IMR-90 (cell line): Measurements from ENCODE around the gene FBLIM1. TPM values are rescaled to one million over a fixed set of nuclear protein-coding genes. Genes with fewer than 3 reads are reported as not detected.
A peak's percentile ranks its signal among the peaks of the same experiment; 100 is the strongest.

Experiments
- ATAC-seq: fragments of 200-7000 bp; cut with Tn5 transposase; 2 replicates; pipeline ENCODE4 v1.9.1; 2020; ENCODE audit warnings: low read depth, mild to moderate bottlenecking, moderate library complexity
- BruUV-seq: library from RNA; stranded (reverse); fragments of 400-500 nt; replicated peaks from 2 replicates; lab custom pipeline; 2021; lab: Mats Ljungman, UMichigan
- CTCF ChIA-PET: fragments of 300-600 bp; formaldehyde crosslinking; extraction: SDS; loops from one replicate; lab custom pipeline; 2021; ENCODE audit warnings: antibody characterized with exemption; lab: Yijun Ruan, JAX
- POLR2A ChIA-PET: fragments of 300-600 bp; sonication (Branson Sonifier 250); formaldehyde crosslinking; loops from one replicate; lab custom pipeline; 2022; ENCODE audit warnings: antibody characterized with exemption; ENCODE audit not compliant: unreplicated experiment; lab: Charles Lee
- DNase-seq: peaks from one replicate; pipeline ENCODE4 v3.0.0; 2013
- H2AFZ ChIP-seq: replicated peaks from 2 replicates; pipeline ENCODE3; 2013; ENCODE audit warnings: low read length, mild to moderate bottlenecking; ENCODE audit not compliant: poor library complexity
- H2AK5ac ChIP-seq: 2 replicates; pipeline ENCODE4 v1.6.1; 2013; ENCODE audit warnings: low read depth, low read length, inconsistent platforms
- H2AK9ac ChIP-seq: replicated peaks from 2 replicates; pipeline ENCODE3; 2013; ENCODE audit warnings: mild to moderate bottlenecking, low read depth, low read length, moderate library complexity; ENCODE audit not compliant: poor library complexity
- H2BK120ac ChIP-seq: 2 replicates; pipeline ENCODE4 v1.6.1; 2013; ENCODE audit warnings: low read depth, low read length, inconsistent platforms
- H2BK15ac ChIP-seq: 3 replicates; pipeline ENCODE4 v1.6.1; 2013; ENCODE audit warnings: low read depth, low read length, inconsistent platforms
- H2BK20ac ChIP-seq: 2 replicates; pipeline ENCODE4 v1.6.1; 2013; ENCODE audit warnings: low read depth, mild to moderate bottlenecking, inconsistent platforms, low read length, moderate library complexity
- H2BK5ac ChIP-seq: 2 replicates; pipeline ENCODE4 v1.6.1; 2013; ENCODE audit warnings: mild to moderate bottlenecking, low read depth, low read length, inconsistent platforms; ENCODE audit not compliant: poor library complexity, severe bottlenecking
- H3K14ac ChIP-seq: replicated peaks from 2 replicates; pipeline ENCODE4 v1.6.1; 2013; ENCODE audit warnings: low read depth, low read length, inconsistent platforms
- H3K18ac ChIP-seq: 2 replicates; pipeline ENCODE4 v1.6.1; 2013; ENCODE audit warnings: low read depth, low read length, control low read depth
- H3K23ac ChIP-seq: 2 replicates; pipeline ENCODE4 v1.6.1; 2013; ENCODE audit warnings: low read depth, low read length, inconsistent platforms
- H3K27ac ChIP-seq: 2 replicates; pipeline ENCODE4 v1.5.1; 2013; ENCODE audit warnings: mild to moderate bottlenecking, control low read depth, low read length; ENCODE audit not compliant: insufficient read depth
- H3K27me3 ChIP-seq: 2 replicates; pipeline ENCODE4 v1.6.1; 2013; ENCODE audit warnings: low read length; ENCODE audit not compliant: control insufficient read depth, insufficient read depth
- H3K36me3 ChIP-seq: 2 replicates; pipeline ENCODE4 v1.6.1; 2013; ENCODE audit warnings: low read length, mixed read lengths; ENCODE audit not compliant: control insufficient read depth, insufficient read depth
- H3K4ac ChIP-seq: 2 replicates; pipeline ENCODE4 v1.6.1; 2013; ENCODE audit warnings: low read depth, low read length, inconsistent platforms
- H3K4me1 ChIP-seq: 2 replicates; pipeline ENCODE4 v1.6.1; 2013; ENCODE audit warnings: low read length, mixed read lengths; ENCODE audit not compliant: control insufficient read depth, insufficient read depth
- H3K4me2 ChIP-seq: 2 replicates; pipeline ENCODE4 v1.6.1; 2013; ENCODE audit warnings: low read depth, mild to moderate bottlenecking, control low read depth, low read length, moderate library complexity
- H3K4me3 ChIP-seq: 2 replicates; pipeline ENCODE4 v1.5.1; 2013; ENCODE audit warnings: low read depth, mild to moderate bottlenecking, control low read depth, low read length, moderate library complexity; ENCODE audit not compliant: insufficient read depth
- H3K56ac ChIP-seq: 2 replicates; pipeline ENCODE4 v1.6.1; 2013; ENCODE audit warnings: low read length, inconsistent platforms; ENCODE audit not compliant: insufficient read depth; ENCODE audit errors: extremely low read depth
- H3K79me1 ChIP-seq, 2 experiments: 2 replicates each; pipeline ENCODE4 v1.6.1; 2013; ENCODE audit warnings: low read length in 2 of 2, inconsistent platforms in 1 of 2, low read depth in 1 of 2
- H3K9ac ChIP-seq: 2 replicates; pipeline ENCODE4 v1.6.1; 2013; ENCODE audit warnings: low read depth, low read length, control low read depth
- H3K9me1 ChIP-seq: 2 replicates; pipeline ENCODE4 v1.6.1; 2013; ENCODE audit warnings: low read length, inconsistent platforms; ENCODE audit not compliant: insufficient read depth
- H3K9me3 ChIP-seq: 2 replicates; pipeline ENCODE4 v1.6.1; 2013; ENCODE audit warnings: low read length; ENCODE audit not compliant: control insufficient read depth, insufficient read depth
- H4K20me1 ChIP-seq: 2 replicates; pipeline ENCODE4 v1.6.1; 2013; ENCODE audit warnings: low read length, inconsistent platforms; ENCODE audit not compliant: insufficient read depth
- H4K5ac ChIP-seq: 2 replicates; pipeline ENCODE4 v1.6.1; 2013; ENCODE audit warnings: mild to moderate bottlenecking, low read depth, low read length, control low read depth
- H4K8ac ChIP-seq, 2 experiments: 2 replicates each; pipeline ENCODE4 v1.6.1; 2013; ENCODE audit warnings: low read depth in 2 of 2, low read length in 2 of 2, control low read depth in 1 of 2, inconsistent platforms in 1 of 2
- H4K91ac ChIP-seq: 2 replicates; pipeline ENCODE4 v1.6.1; 2013; ENCODE audit warnings: low read depth, low read length, inconsistent platforms; ENCODE audit not compliant: insufficient read depth
- BHLHE40 ChIP-seq: fragments of 150-350 bp; IDR thresholded peaks from 2 replicates; pipeline ENCODE4 v1.6.1; 2016; ENCODE audit warnings: mild to moderate bottlenecking, low read depth, low read length
- CEBPB ChIP-seq: IDR thresholded peaks from 2 replicates; pipeline ENCODE4 v1.6.1; 2012; ENCODE audit warnings: low read depth, low read length, improper control_type of control experiment
- CHD1 ChIP-seq: IDR thresholded peaks from 2 replicates; pipeline ENCODE4 v1.6.1; 2012; ENCODE audit warnings: low read depth, low read length, improper control_type of control experiment
- FOS ChIP-seq: fragments of 150-350 bp; IDR thresholded peaks from 2 replicates; pipeline ENCODE4 v1.6.1; 2016; ENCODE audit warnings: low read depth, low read length
- MAFK ChIP-seq: IDR thresholded peaks from 2 replicates; pipeline ENCODE4 v1.6.1; 2012; ENCODE audit warnings: low read depth, low read length, improper control_type of control experiment
- MAZ ChIP-seq: IDR thresholded peaks from 2 replicates; pipeline ENCODE4 v1.6.1; 2012; ENCODE audit warnings: low read depth, mild to moderate bottlenecking, low read length, improper control_type of control experiment, moderate library complexity, borderline replicate concordance
- MXI1 ChIP-seq: IDR thresholded peaks from 2 replicates; pipeline ENCODE4 v1.6.1; 2012; ENCODE audit warnings: low read depth, mild to moderate bottlenecking, low read length, moderate library complexity, borderline replicate concordance
- NFE2L2 ChIP-seq: fragments of 150-350 bp; IDR thresholded peaks from 2 replicates; pipeline ENCODE4 v1.6.1; 2016; ENCODE audit warnings: low read depth, mild to moderate bottlenecking, low read length
- POLR2A ChIP-seq: IDR thresholded peaks from 2 replicates; pipeline ENCODE4 v1.6.1; 2012; ENCODE audit warnings: mild to moderate bottlenecking, low read depth, low read length
- RAD21 ChIP-seq: IDR thresholded peaks from 2 replicates; pipeline ENCODE4 v1.6.1; 2012; ENCODE audit warnings: low read length, improper control_type of control experiment
- RCOR1 ChIP-seq: IDR thresholded peaks from 2 replicates; pipeline ENCODE4 v1.6.1; 2012; ENCODE audit warnings: mild to moderate bottlenecking, low read length, improper control_type of control experiment; ENCODE audit not compliant: insufficient replicate concordance
- RFX5 ChIP-seq: IDR thresholded peaks from 2 replicates; pipeline ENCODE4 v1.8.0; 2012; ENCODE audit warnings: low read depth, mild to moderate bottlenecking, low read length, moderate library complexity
- SMC3 ChIP-seq: fragments of 150-350 bp; IDR thresholded peaks from 2 replicates; pipeline ENCODE4 v1.6.1; 2016; ENCODE audit warnings: low read depth, mild to moderate bottlenecking, antibody characterized with exemption, low read length, moderate library complexity
- WGBS, 2 experiments: methylation state at CpG; one replicate each; pipeline versions ENCODE4 v1.1.5 to v1.1.7; 2013; ENCODE audit warnings: missing lambda C conversion rate in 2 of 2; ENCODE audit not compliant: insufficient read length in 1 of 2; ENCODE audit errors: extremely low coverage in 2 of 2; 5-methylcytosine and 5-hydroxymethylcytosine counted together
- dilution Hi-C: fragments of 300-500 bp; cut with HindIII; formaldehyde crosslinking; loops from one replicate; pipeline ENCODE4 v1.14.3; 2018; ENCODE audit warnings: low sequenced_read_pairs; ENCODE audit not compliant: unreplicated experiment
- in situ Hi-C: fragments of 300-500 bp; cut with MboI; formaldehyde crosslinking; loops from 3 replicates; pipeline ENCODE4 v1.14.3; 2019; ENCODE audit warnings: low sequenced_read_pairs, inconsistent platforms, mixed read lengths
- intact Hi-C: fragments of 100-400 bp; cut with micrococcal nuclease; formaldehyde crosslinking; loops from 2 replicates; pipeline ENCODE4 v1.10.0; 2022
- polyA plus RNA-seq, 3 experiments: library from polyadenylated mRNA; depleted of rRNA; stranded (reverse); fragments of >200 nt; gene quantifications; 2 replicates each; pipeline ENCODE4 v1.2.3, GENCODE V29; 2012; ENCODE audit warnings: low replicate concordance in 1 of 3
- total RNA-seq: library from RNA; depleted of rRNA; stranded (reverse); fragments of >200 nt; gene quantifications from 2 replicates; pipeline ENCODE4 v1.2.3, GENCODE V29; 2012
- TF ChIP-seq, protein P1 (sequence below): conservative IDR thresholded peaks from 2 replicates; pipeline ENCODE4 v1.5.1; 2012; ENCODE audit warnings: mild to moderate bottlenecking, low read depth, low read length, improper control_type of control experiment
- TF ChIP-seq, protein P2 (sequence below): fragments of 150-350 bp; IDR thresholded peaks from 2 replicates; pipeline ENCODE4 v1.6.1; 2017; ENCODE audit warnings: mild to moderate bottlenecking, antibody characterized with exemption, low read length, low read depth
- TF ChIP-seq, protein P3 (sequence below): fragments of 150-350 bp; IDR thresholded peaks from 2 replicates; pipeline ENCODE4 v1.6.1; 2016; ENCODE audit warnings: low read depth, mild to moderate bottlenecking, low read length, moderate library complexity, borderline replicate concordance

FBLIM1 gene
- total and polyA plus RNA-seq, 2 of the 4 experiments (the other 2 are of a cell fraction) = 52.2 to 140 TPM

DNA sequence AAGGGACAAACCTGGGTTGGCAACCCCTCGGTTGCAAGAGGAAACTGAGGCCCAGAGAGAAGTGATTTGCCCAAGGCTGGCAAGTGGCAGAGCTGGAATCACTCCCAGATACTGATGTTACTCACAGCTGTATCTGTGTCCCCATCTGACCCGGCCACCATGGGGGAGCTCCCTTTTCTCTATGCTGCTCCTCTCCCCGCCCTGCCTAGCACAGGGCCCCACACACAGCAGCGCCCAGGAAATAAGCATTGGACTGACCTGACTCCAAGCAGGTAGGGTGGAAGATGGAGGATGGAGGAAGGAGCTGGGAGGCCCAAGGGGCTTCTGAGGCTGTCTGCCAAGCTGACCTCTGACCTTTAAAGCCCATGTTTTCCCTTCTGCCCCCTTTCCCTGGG is 3.0 kb upstream of the FBLIM1 start:
- no peak overlapping the region for H3K18ac ChIP-seq
- H3K4ac ChIP-seq = no peak overlapping the region
- no peaks in the 10 kb centered on the region for H3K36me3 ChIP-seq
- no peak overlapping the region for H3K56ac ChIP-seq
- no peak overlapping the region for H2AFZ ChIP-seq
- 100% methylated on average over 1 of the region's 4 CpGs; no CpG with 5 or more reads in 1 of the 2 experiments for WGBS, 2 experiments
- no peaks in the 10 kb centered on the region for H3K9me3 ChIP-seq
- H2BK15ac ChIP-seq = no peak overlapping the region
- H4K5ac ChIP-seq = no peak overlapping the region
- H3K79me1 ChIP-seq = peaks cover 0 to 17% of the 10 kb centered on the region in 2 experiments; a peak in 3 of 4 replicates
- intact Hi-C loops = no loop called here
- dilution Hi-C loops = no loop called here
- H3K4me3 ChIP-seq = no peak overlapping the region
- no peak for ATAC-seq
- no peak overlapping the region for H4K8ac ChIP-seq
- H3K27me3 ChIP-seq = no peaks in the 10 kb centered on the region
- H4K20me1 ChIP-seq = peaks cover under 1% of the 10 kb centered on the region; the same call in 1 of the 2 replicates
- DNase-seq = no peak
- no peak overlapping the region for H3K9ac ChIP-seq
- H2BK120ac ChIP-seq = no peak overlapping the region
- no peak overlapping the region for H3K23ac ChIP-seq
- ChIA-PET POLR2A (no interaction called here), CTCF (no interaction called here)
- no peak overlapping the region for H2BK5ac ChIP-seq
- in situ Hi-C loops = no loop called here
- H3K27ac ChIP-seq = no peak overlapping the region
- H3K14ac ChIP-seq = no peak overlapping the region
- no peak overlapping the region for H4K91ac ChIP-seq
- no peak overlapping the region for H2AK5ac ChIP-seq
- H2AK9ac ChIP-seq = peak overlapping the region; percentile 77
- no TSS peak for BruUV-seq
- H3K4me1 ChIP-seq = peaks cover 10% of the 10 kb centered on the region
- H2BK20ac ChIP-seq = no peak overlapping the region
- TF ChIP-seq CEBPB (no peak), MAZ (no peak), CHD1 (no peak), MXI1 (no peak), RAD21 (no peak), RFX5 (no peak), NFE2L2 (no peak), RCOR1 (no peak), SMC3 (no peak), MAFK (no peak), BHLHE40 (no peak), POLR2A (no peak), FOS (no peak)
- TF ChIP-seq, protein P1, sequence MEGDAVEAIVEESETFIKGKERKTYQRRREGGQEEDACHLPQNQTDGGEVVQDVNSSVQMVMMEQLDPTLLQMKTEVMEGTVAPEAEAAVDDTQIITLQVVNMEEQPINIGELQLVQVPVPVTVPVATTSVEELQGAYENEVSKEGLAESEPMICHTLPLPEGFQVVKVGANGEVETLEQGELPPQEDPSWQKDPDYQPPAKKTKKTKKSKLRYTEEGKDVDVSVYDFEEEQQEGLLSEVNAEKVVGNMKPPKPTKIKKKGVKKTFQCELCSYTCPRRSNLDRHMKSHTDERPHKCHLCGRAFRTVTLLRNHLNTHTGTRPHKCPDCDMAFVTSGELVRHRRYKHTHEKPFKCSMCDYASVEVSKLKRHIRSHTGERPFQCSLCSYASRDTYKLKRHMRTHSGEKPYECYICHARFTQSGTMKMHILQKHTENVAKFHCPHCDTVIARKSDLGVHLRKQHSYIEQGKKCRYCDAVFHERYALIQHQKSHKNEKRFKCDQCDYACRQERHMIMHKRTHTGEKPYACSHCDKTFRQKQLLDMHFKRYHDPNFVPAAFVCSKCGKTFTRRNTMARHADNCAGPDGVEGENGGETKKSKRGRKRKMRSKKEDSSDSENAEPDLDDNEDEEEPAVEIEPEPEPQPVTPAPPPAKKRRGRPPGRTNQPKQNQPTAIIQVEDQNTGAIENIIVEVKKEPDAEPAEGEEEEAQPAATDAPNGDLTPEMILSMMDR = no peak
- TF ChIP-seq, protein P2, sequence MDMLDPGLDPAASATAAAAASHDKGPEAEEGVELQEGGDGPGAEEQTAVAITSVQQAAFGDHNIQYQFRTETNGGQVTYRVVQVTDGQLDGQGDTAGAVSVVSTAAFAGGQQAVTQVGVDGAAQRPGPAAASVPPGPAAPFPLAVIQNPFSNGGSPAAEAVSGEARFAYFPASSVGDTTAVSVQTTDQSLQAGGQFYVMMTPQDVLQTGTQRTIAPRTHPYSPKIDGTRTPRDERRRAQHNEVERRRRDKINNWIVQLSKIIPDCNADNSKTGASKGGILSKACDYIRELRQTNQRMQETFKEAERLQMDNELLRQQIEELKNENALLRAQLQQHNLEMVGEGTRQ = no peak
- TF ChIP-seq, protein P3, sequence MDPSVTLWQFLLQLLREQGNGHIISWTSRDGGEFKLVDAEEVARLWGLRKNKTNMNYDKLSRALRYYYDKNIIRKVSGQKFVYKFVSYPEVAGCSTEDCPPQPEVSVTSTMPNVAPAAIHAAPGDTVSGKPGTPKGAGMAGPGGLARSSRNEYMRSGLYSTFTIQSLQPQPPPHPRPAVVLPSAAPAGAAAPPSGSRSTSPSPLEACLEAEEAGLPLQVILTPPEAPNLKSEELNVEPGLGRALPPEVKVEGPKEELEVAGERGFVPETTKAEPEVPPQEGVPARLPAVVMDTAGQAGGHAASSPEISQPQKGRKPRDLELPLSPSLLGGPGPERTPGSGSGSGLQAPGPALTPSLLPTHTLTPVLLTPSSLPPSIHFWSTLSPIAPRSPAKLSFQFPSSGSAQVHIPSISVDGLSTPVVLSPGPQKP = no peak
- H3K9me1 ChIP-seq = no peaks in the 10 kb centered on the region
- no peak overlapping the region for H3K4me2 ChIP-seq
